ACC112 (cell line): Measurements from ENCODE around the gene HTT.

Experiments
- H2AFZ ChIP-seq: fragments of 200-600 bp; sonication (generic); one replicate; pipeline ENCODE4 v1.6.0; 2017; ENCODE audit warnings: antibody characterized with exemption, low read length; ENCODE audit not compliant: unreplicated experiment
- H3K27ac ChIP-seq: fragments of 200-600 bp; sonication (generic); 2 replicates; pipeline ENCODE4 v1.5.1; 2014; ENCODE audit warnings: low read depth, mild to moderate bottlenecking, antibody characterized with exemption, low read length, moderate library complexity
- H3K27me3 ChIP-seq: fragments of 200-600 bp; sonication (generic); 2 replicates; pipeline ENCODE4 v1.6.1; 2014; ENCODE audit warnings: mild to moderate bottlenecking, antibody characterized with exemption, low read length, moderate library complexity, mixed read lengths; ENCODE audit not compliant: insufficient read depth
- H3K36me3 ChIP-seq: fragments of 200-600 bp; sonication (generic); 2 replicates; pipeline ENCODE4 v1.6.1; 2016; ENCODE audit warnings: mild to moderate bottlenecking, antibody characterized with exemption, low read length, moderate library complexity, mixed read lengths; ENCODE audit not compliant: insufficient read depth
- H3K4me1 ChIP-seq: fragments of 200-600 bp; sonication (generic); one replicate; pipeline ENCODE4 v1.6.1; 2016; ENCODE audit warnings: low read length, mixed read lengths; ENCODE audit not compliant: insufficient read depth, unreplicated experiment, control insufficient read depth
- H3K4me3 ChIP-seq: fragments of 200-600 bp; sonication (generic); 2 replicates; pipeline ENCODE4 v1.5.1; 2014; ENCODE audit warnings: mild to moderate bottlenecking, low read depth, low read length
- H3K79me2 ChIP-seq: fragments of 200-600 bp; sonication (generic); one replicate; pipeline ENCODE4 v1.6.0; 2016; ENCODE audit warnings: low read length; ENCODE audit not compliant: control insufficient read depth, unreplicated experiment, insufficient read depth

HTT gene

DNA sequence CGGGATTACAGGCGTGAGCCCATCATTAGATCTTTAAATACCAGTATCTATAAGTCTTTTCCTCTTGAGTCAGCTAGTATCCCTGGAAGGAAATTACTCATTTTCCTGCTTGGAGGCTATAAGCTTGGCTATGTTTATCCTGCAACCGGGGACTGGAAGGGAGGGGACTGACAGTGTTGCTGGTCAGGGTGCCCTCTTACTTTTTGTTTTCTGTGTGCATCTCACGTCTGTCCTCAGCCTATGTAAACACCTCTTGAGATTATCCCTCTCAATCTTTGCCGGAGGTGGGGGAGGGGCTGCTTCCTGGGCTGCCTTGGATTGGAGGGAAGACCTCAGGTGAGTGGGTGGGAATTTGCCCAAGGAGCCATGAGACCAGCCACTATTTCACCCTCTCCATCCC lies 37.0 kb downstream of the HTT start:
- Histone ChIP-seq H3K36me3 (peaks cover 18% of the 10 kb centered on the region; the same call in 1 of the 2 replicates), H2AFZ (no peak overlapping the region)

DNA sequence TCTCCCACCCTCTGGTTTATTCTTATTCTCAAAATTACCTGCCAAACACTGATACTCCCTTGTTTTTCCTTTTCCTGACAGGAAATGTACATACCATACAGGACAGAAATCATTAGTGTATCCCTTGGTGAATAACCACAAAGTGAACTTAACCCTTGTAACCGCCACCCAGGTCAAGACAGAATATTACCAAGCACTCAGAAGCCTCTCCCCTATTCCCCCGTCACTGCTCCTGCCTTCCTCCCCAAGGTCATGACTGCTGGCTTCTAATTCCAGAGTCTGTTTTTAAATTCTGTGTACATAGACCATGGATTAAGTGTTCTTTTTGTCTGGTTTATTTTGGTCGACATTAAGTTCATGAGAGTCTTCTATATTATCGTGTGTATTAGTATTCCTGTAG lies 37.7 kb downstream of the HTT start:
- Histone ChIP-seq H3K36me3 (peaks cover 24% of the 10 kb centered on the region), H3K27ac (peak overlapping the region; percentile 55), H3K4me1 (peaks cover 64% of the 10 kb centered on the region), H3K4me3 (no peak overlapping the region), H3K27me3 (no peaks in the 10 kb centered on the region), H3K79me2 (peaks cover 9% of the 10 kb centered on the region), H2AFZ (no peak overlapping the region)

More for the DNA sequence above, 37.0 kb downstream of the HTT start:
- Histone ChIP-seq H3K27me3 (no peaks in the 10 kb centered on the region), H3K27ac (peak overlapping the region; percentile 55), H3K4me3 (no peak overlapping the region), H3K4me1 (peaks cover 66% of the 10 kb centered on the region), H3K79me2 (peaks cover 9% of the 10 kb centered on the region)

DNA sequence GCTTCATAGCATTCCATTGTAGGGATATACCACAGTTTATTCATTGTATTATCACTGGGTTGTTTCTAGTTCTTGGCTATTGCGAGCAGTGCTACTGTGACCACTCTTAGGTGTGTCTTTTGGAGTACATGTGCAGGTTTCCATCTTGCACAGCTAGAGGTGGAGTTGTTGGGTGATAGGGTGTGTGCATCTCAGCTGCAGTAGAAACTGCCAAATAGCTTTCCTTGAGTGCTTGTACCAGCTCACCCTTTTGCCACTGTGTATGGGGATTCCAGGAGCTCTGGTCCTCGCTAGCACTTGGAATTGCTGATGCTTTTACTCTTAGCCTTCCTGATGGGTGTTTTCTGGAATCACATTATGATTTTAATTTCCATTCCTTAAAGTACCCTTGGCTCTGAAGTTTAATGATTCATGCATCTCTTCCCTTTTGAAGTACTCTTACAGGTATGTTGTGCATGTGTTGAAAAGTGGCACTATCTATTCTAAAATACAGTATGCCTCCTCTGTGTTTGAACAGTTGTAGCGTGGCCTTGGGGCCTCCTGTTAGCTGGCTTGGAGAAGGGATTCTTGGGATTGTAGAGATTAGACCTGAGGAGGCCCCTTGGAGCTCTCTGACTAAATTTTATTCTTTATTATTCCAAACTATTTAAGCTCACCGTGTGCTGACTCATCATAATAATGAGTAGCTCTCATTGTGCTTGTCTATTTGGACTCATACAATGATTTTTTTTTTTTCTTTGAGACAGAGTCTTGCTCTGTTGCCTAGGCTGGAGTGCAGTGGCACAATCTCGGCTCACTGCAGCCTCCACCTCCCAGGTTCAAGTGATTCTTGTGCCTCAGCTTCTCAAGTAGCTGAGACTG lies 38.4 kb downstream of the HTT start:
- peaks cover 24% of the 10 kb centered on the region for H3K36me3 ChIP-seq
- no peak overlapping the region for H2AFZ ChIP-seq
- H3K4me3 ChIP-seq = no peak overlapping the region
- peaks cover 9% of the 10 kb centered on the region for H3K79me2 ChIP-seq
- no peaks in the 10 kb centered on the region for H3K27me3 ChIP-seq
- H3K4me1 ChIP-seq = peaks cover 58% of the 10 kb centered on the region
- H3K27ac ChIP-seq = peak overlapping the region; percentile 55; the same call in 1 of the 2 replicates

DNA sequence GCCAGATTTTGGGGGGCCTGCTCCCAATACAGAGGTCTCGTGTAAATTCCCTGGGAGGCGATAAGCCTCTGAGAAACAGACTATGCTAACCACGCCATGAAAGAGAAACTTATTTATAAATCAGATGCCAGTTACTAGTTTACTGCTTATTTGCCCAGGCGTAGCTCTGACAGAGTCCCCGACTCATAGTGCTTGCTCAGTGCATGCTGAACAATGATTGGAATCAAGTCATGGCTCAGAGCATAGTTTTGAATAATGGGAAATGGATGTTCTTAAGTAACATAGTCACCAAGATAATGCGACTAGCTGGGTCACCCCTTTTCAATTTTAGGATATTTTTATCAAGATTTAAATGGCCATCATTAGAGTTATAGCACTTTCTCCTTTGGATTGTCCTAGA lies 39.9 kb downstream of the HTT start:
- Histone ChIP-seq H3K36me3 (peaks cover 23% of the 10 kb centered on the region), H3K79me2 (peaks cover 9% of the 10 kb centered on the region), H3K4me1 (peaks cover 44% of the 10 kb centered on the region), H2AFZ (no peak overlapping the region), H3K4me3 (no peak overlapping the region), H3K27ac (no peak overlapping the region), H3K27me3 (no peaks in the 10 kb centered on the region)

DNA sequence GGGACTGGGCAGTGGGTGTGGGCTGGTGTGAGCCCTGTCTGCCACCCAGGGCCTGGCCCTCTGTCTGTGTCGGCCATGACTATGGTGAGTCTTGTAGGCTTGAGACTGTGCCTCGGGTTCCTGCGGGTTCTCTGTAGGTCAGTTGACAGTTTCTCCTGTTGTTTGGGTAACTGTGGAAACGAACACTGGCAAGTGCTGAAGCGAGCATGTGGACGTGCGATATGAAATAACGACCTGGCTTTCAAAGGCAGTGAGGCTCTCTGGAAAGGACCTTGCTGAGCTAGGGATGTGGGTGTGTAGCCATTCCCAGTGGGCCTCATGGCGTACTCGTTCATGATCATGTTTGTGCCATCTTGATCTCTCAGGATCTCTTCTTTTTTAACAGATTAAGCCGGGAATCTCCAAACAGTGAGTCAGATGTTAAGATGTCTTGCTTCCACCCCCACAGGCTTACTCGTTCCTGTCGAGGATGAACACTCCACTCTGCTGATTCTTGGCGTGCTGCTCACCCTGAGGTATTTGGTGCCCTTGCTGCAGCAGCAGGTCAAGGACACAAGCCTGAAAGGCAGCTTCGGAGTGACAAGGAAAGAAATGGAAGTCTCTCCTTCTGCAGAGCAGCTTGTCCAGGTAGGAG lies 41.3 kb downstream of the HTT start:
- H3K4me3 ChIP-seq = no peak overlapping the region
- H3K79me2 ChIP-seq = peaks cover 2% of the 10 kb centered on the region
- no peaks in the 10 kb centered on the region for H3K27me3 ChIP-seq
- H3K36me3 ChIP-seq = peaks cover 16% of the 10 kb centered on the region
- peak overlapping the region; percentile 54 for H3K27ac ChIP-seq
- H2AFZ ChIP-seq = no peak overlapping the region
- H3K4me1 ChIP-seq = peaks cover 39% of the 10 kb centered on the region

DNA sequence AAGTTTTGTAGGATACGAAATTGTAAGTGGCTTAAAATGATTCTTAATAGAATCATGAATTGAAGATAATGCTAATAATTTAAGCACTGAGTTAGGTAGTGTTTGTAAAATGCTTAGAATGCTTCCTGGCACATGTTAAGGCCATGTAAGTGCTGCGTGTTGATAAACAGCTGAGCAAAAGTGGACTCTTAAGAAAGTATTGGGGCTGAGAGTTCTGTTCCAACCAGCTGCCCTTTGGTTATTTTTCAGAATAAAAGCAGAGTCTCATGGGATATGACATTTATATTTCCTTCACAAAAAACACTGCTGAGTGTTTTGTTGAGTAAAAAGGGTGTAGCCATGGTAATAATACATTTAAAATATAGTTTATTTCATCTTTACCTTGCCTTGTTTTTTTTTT lies 42.5 kb downstream of the HTT start:
- H3K27me3 ChIP-seq = no peaks in the 10 kb centered on the region
- peaks cover 2% of the 10 kb centered on the region for H3K79me2 ChIP-seq
- H3K4me1 ChIP-seq = peaks cover 28% of the 10 kb centered on the region
- H3K27ac ChIP-seq = no peak overlapping the region
- no peak overlapping the region for H2AFZ ChIP-seq
- no peak overlapping the region for H3K4me3 ChIP-seq
- H3K36me3 ChIP-seq = peaks cover 16% of the 10 kb centered on the region

DNA sequence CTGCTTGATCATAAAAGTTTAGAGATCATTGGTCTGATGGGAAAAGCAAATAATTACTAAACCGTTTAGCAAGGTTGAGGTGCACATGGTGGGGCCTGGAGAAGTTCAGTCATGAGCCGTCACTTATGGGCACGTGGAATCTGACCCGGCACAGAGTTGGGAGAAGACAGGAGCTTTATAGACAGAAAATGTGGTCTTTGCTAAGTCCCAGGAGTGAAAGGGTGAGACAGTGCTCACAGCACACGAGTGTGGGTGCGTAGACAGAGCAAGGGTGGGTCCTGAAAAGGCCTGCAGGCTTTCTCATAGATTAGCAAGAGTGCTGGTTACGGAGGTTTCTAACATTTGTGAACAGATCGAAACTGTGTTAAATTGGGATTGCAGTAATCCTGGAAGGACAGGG lies 43.8 kb downstream of the HTT start:
- Histone ChIP-seq H3K27me3 (no peaks in the 10 kb centered on the region), H3K4me3 (no peak overlapping the region), H3K79me2 (no peaks in the 10 kb centered on the region), H3K4me1 (peaks cover 27% of the 10 kb centered on the region), H2AFZ (no peak overlapping the region), H3K36me3 (peaks cover 16% of the 10 kb centered on the region), H3K27ac (no peak overlapping the region)

DNA sequence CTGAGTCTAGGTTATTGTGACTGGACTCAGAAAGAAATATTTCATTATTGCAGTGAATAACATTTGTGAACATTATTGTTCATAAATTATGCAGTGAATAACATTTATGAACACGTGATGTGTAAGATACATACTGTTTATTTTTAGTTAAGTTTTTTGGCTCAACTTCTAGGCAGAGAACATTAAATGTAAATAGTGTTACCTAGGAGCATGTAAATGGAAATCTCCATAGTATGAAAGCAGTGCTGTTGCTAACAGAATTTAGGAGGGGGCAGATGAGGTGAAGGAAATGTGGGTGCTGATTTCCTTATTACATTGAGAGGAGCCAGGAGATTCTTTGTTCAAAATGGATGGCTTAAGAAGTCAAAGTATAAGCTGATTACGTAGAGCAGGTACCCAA lies 45.0 kb downstream of the HTT start:
- H3K79me2 ChIP-seq = no peaks in the 10 kb centered on the region
- peaks cover 32% of the 10 kb centered on the region for H3K4me1 ChIP-seq
- no peaks in the 10 kb centered on the region for H3K27me3 ChIP-seq
- H2AFZ ChIP-seq = no peak overlapping the region
- H3K36me3 ChIP-seq = peaks cover 16% of the 10 kb centered on the region
- H3K27ac ChIP-seq = no peak overlapping the region
- no peak overlapping the region for H3K4me3 ChIP-seq

DNA sequence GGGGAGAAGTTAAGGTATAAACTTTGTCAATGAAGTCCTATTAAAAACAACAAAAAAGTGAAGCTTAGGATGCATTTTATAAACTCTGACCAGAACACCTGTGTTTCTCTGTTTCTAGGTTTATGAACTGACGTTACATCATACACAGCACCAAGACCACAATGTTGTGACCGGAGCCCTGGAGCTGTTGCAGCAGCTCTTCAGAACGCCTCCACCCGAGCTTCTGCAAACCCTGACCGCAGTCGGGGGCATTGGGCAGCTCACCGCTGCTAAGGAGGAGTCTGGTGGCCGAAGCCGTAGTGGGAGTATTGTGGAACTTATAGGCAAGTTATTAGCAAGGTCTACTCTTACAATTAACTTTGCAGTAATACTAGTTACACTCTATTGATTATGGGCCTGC lies 46.6 kb downstream of the HTT start:
- Histone ChIP-seq H3K36me3 (peaks cover 9% of the 10 kb centered on the region), H2AFZ (no peak overlapping the region), H3K27me3 (no peaks in the 10 kb centered on the region), H3K79me2 (no peaks in the 10 kb centered on the region), H3K27ac (no peak overlapping the region), H3K4me1 (peaks cover 24% of the 10 kb centered on the region), H3K4me3 (no peak overlapping the region)

DNA sequence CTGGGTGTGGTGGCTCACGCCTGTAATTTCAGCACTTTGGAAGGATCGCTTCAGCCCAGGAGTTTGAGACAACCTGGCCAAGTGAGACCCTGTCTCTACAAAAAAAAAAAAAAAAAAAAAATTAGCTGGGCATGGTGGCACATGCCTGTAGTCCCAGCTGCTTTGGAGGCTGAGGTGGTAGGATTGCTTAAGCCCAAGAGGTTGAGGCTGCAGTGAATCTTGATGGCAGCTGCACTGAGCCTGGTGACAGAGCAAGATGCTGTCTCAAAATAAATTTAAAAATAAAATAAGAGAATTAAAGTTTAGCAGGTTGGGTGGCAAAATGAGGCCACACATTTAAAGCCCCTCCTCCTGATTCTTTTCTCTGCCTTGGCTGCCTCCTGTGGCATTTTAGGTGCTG lies 47.1 kb downstream of the HTT start:
- Histone ChIP-seq H3K4me1 (peaks cover 19% of the 10 kb centered on the region), H2AFZ (no peak overlapping the region), H3K4me3 (no peak overlapping the region), H3K27ac (peak overlapping the region; percentile 58; the same call in 1 of the 2 replicates), H3K27me3 (no peaks in the 10 kb centered on the region), H3K79me2 (no peaks in the 10 kb centered on the region), H3K36me3 (peaks cover 6% of the 10 kb centered on the region)

DNA sequence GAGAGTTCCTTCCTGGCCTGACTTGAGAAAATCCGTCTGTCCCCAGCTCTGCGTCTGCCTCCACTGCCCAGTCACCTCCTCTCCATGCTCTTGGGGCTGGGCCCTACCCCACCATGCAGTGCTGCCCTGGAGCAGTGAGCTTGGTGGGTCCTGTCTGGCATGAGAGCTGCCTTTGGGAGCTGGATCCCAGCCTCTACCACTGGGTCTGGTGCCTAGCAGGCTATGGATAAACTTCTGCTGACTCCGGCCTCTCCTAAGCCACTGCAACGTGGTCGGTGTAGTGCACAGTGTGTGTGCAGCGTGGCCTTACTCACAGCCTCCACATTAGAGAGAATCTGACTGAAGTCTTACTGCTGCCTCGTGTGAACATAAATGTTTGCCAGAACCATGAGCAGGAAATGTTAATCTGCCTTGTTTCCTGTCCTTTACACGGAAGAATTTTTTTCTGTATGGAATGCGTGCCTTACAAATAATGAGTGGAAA lies 47.6 kb downstream of the HTT start:
- H3K4me1 ChIP-seq = peaks cover 19% of the 10 kb centered on the region
- H3K27ac ChIP-seq = peak overlapping the region; percentile 58
- H3K79me2 ChIP-seq = no peaks in the 10 kb centered on the region
- H3K36me3 ChIP-seq = peaks cover 6% of the 10 kb centered on the region
- no peaks in the 10 kb centered on the region for H3K27me3 ChIP-seq
- H2AFZ ChIP-seq = no peak overlapping the region
- H3K4me3 ChIP-seq = no peak overlapping the region
